Ascending aorta (tissue), 2 donors: ENCODE results near the gene ZNF385B. TPM values are rescaled to one million over a fixed set of nuclear protein-coding genes. Genes with fewer than 3 reads are reported as not detected.

ENCODE experiments used
- DNase-seq, 2 donors: peaks; one replicate each; pipeline ENCODE4 v3.0.0-alpha.2; 2019; ENCODE audit warnings: low spot score in 2 of 2
- H3K27ac ChIP-seq, 2 donors: fragments of 200-600 bp; sonication (generic); one replicate each; pipeline ENCODE4 v1.5.1; 2016 to 2017; ENCODE audit warnings: mild to moderate bottlenecking in 1 of 2
- H3K27me3 ChIP-seq: fragments of 200-600 bp; sonication (generic); one replicate; pipeline ENCODE4 v1.5.1; 2017
- H3K36me3 ChIP-seq, 2 donors: fragments of 200-600 bp; sonication (generic); one replicate each; pipeline ENCODE4 v1.5.1; 2016
- H3K4me1 ChIP-seq, 2 donors: fragments of 200-600 bp; sonication (generic); one replicate each; pipeline ENCODE4 v1.5.1; 2016 to 2017; ENCODE audit warnings: mild to moderate bottlenecking in 1 of 2
- H3K4me3 ChIP-seq, 2 donors: fragments of 200-600 bp; sonication (generic); one replicate each; pipeline ENCODE4 v1.5.1; 2016 to 2017; ENCODE audit warnings: mild to moderate bottlenecking in 1 of 2
- H3K9me3 ChIP-seq, 2 donors: fragments of 200-600 bp; sonication (generic); one replicate each; pipeline ENCODE4 v1.5.1; 2016
- intact Hi-C: fragments of 100-400 bp; cut with DNase I; formaldehyde crosslinking; loops from one replicate; pipeline ENCODE4 v1.15.1; 2023
- total RNA-seq: library from RNA; depleted of rRNA; stranded (reverse); fragments of >200 nt; gene quantifications from one replicate; pipeline ENCODE4 v1.1.0, GENCODE V29; 2016
- TF ChIP-seq, protein P1 (sequence below), 3 experiments: fragments of 200-600 bp in 2 of 3; fragments of 450-650 bp in 1 of 3; sonication (generic) in 2 of 3; IDR thresholded peaks; one replicate each; pipeline ENCODE4 v1.5.1; 2016 to 2019; ENCODE audit warnings: antibody characterized with exemption in 3 of 3, mild to moderate bottlenecking in 1 of 3, moderate library complexity in 1 of 3

Gene ZNF385B
- total RNA-seq, 1 donor from 2014 or later: 0.21 TPM

DNA sequence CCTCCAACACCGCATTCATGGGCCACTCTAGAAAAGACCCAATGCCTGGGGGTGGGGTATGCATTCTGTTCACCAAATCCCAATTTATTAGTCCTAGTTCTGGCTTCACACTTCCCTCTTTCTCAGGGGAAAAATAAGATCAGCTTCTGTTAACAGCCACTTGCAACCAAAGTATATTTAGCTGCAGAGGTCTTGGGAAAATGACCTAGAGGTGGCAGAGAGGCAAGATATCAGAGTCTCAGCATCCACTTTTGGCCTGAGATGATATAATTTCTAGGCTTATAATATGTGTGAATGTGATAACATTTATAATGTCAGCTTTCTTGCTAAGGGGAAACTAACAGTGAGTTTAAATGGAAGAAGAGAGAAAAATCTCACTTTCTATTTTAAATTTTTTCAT is 89.1 kb downstream of the ZNF385B start:
- no peaks in the 10 kb centered on the region for H3K36me3 ChIP-seq
- H3K4me1 ChIP-seq: no peaks in the 10 kb centered on the region
- no peak overlapping the region for H3K27ac ChIP-seq
- DNase-seq: no peak
- TF ChIP-seq, protein P1, sequence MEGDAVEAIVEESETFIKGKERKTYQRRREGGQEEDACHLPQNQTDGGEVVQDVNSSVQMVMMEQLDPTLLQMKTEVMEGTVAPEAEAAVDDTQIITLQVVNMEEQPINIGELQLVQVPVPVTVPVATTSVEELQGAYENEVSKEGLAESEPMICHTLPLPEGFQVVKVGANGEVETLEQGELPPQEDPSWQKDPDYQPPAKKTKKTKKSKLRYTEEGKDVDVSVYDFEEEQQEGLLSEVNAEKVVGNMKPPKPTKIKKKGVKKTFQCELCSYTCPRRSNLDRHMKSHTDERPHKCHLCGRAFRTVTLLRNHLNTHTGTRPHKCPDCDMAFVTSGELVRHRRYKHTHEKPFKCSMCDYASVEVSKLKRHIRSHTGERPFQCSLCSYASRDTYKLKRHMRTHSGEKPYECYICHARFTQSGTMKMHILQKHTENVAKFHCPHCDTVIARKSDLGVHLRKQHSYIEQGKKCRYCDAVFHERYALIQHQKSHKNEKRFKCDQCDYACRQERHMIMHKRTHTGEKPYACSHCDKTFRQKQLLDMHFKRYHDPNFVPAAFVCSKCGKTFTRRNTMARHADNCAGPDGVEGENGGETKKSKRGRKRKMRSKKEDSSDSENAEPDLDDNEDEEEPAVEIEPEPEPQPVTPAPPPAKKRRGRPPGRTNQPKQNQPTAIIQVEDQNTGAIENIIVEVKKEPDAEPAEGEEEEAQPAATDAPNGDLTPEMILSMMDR (IDR thresholded peaks at IDR 0.05): no peak
- no peaks in the 10 kb centered on the region for H3K9me3 ChIP-seq
- intact Hi-C loops: no loop called here
- H3K4me3 ChIP-seq: no peak overlapping the region
- no peaks in the 10 kb centered on the region for H3K27me3 ChIP-seq

DNA sequence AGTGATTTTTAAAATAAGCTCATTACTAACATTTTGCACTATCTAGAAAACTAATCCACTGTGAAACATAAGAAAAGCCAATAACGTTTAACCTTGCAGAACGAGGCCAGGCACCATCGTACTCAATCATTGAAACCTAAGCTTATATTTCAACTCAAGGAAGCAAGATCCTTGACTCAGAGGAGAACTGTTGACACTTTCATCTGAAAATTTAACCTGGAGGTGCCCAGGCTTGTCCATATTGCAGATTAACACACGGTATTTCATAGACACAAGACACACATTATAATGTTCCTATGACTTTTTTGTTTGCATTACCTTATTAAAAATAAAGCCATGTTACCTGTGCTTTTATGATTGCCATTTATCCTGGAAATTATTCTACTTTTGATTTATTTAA is 89.6 kb downstream of the ZNF385B start:
- TF ChIP-seq, protein P1 (IDR thresholded peaks at IDR 0.05): no peak
- Histone ChIP-seq H3K4me1 (no peaks in the 10 kb centered on the region), H3K9me3 (no peaks in the 10 kb centered on the region), H3K36me3 (no peaks in the 10 kb centered on the region), H3K27ac (no peak overlapping the region), H3K27me3 (no peaks in the 10 kb centered on the region), H3K4me3 (no peak overlapping the region)
- intact Hi-C loops: no loop called here
- no peak for DNase-seq

DNA sequence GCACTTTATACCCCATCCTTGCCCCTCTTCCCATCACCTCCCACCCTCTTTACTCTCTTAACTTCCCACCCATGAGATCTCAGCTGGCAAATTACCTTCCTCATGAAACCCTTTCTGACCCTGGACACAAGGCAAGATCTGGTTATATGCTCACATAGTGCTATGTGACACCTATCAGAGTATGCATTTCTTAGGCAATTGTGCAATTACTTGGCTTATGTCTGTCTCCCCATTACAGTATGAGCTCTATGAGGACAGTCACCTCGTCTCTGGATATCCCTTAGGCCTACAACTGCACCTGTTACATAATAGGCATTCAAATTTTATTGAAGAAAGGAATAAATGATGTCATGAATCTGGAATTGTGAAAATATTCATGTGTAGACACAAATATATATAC is 91.4 kb downstream of the ZNF385B start:
- no peaks in the 10 kb centered on the region for H3K36me3 ChIP-seq
- DNase-seq: no peak
- intact Hi-C loops: no loop called here
- no peak overlapping the region for H3K4me3 ChIP-seq
- no peaks in the 10 kb centered on the region for H3K27me3 ChIP-seq
- H3K4me1 ChIP-seq: no peaks in the 10 kb centered on the region
- H3K9me3 ChIP-seq: no peaks in the 10 kb centered on the region
- TF ChIP-seq, protein P1 (IDR thresholded peaks at IDR 0.05): no peak
- no peak overlapping the region for H3K27ac ChIP-seq

DNA sequence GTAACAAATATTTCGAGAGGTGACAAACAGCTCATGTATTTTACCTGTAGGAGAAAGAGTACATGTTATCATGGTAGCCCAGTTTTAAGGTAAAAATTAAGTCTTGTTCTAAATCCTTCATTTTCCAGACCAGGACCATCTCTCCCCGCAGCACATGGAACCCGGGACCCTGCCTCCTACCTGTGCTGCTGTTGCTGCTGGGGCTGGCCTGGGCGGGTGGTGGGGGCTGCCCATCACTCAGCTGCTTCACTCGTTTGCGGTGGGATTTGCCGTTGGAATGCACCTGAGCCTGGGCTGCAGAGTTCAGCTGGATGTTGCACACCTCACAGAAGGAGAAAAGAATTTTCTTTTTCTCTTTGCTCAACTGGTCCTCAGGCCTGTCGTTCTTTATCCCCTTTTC is 92.1 kb downstream of the ZNF385B start:
- Histone ChIP-seq H3K4me1 (no peaks in the 10 kb centered on the region), H3K4me3 (no peak overlapping the region), H3K36me3 (no peaks in the 10 kb centered on the region), H3K27ac (no peak overlapping the region), H3K9me3 (no peaks in the 10 kb centered on the region), H3K27me3 (no peaks in the 10 kb centered on the region)
- TF ChIP-seq, protein P1 (IDR thresholded peaks at IDR 0.05): no peak
- intact Hi-C loops: no loop called here
- no peak for DNase-seq

DNA sequence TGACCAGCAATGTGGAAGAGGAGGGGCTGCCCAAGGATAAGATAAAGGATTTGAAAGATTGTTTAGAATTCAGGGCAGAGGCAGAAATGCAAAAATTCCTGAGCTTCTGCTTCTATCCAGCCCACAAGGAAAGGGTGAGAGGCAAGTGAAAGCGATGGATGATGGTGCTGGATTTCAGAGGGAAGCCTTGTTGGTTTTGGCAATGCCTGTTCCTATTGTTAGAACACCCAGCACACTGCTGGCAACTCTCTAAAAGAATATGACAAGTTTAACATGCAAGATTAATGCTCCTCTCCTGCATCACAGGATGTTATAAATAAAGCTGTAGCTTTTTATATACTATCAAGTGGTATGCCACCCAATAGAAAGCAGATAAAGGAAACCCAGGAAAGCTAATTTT is 92.6 kb downstream of the ZNF385B start:
- no peaks in the 10 kb centered on the region for H3K36me3 ChIP-seq
- H3K27me3 ChIP-seq: no peaks in the 10 kb centered on the region
- no peak for DNase-seq
- H3K4me3 ChIP-seq: no peak overlapping the region
- TF ChIP-seq, protein P1 (IDR thresholded peaks at IDR 0.05): no peak
- H3K4me1 ChIP-seq: no peaks in the 10 kb centered on the region
- H3K27ac ChIP-seq: no peak overlapping the region
- no peaks in the 10 kb centered on the region for H3K9me3 ChIP-seq
- intact Hi-C loops: no loop called here

DNA sequence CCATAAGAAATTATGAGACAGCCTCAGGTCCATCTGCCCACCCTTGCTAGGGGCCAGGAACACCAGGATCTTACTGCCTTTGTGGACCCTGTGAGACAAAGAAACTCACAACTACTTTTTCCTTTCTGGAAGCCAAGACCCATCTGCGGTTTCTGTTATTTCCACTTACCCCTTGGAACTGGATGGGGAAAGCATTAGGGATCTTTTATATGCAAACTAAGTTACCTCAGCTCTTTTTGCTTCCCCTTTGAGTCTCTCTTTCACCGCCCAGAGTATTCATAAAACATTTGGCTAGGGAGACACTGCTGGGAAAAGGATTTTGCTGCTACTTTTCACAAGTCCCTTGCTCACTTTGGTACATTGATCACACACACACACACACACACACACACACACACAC is 95.7 kb downstream of the ZNF385B start:
- intact Hi-C loops: no loop called here
- no peak for DNase-seq
- Histone ChIP-seq H3K4me1 (no peaks in the 10 kb centered on the region), H3K4me3 (no peak overlapping the region), H3K9me3 (no peaks in the 10 kb centered on the region), H3K27me3 (no peaks in the 10 kb centered on the region), H3K27ac (no peak overlapping the region), H3K36me3 (no peaks in the 10 kb centered on the region)
- TF ChIP-seq, protein P1 (IDR thresholded peaks at IDR 0.05): no peak
